NB4 (cell line): ENCODE data around the gene BTBD1.

Source experiments
- DNase-seq: peaks from one replicate; pipeline ENCODE4 v3.0.0; 2010; ENCODE audit warnings: low read depth
- H3K4me3 ChIP-seq: one replicate; pipeline ENCODE4 v1.5.1; 2011; ENCODE audit warnings: mild to moderate bottlenecking, low read depth, low read length, moderate library complexity
- CTCF ChIP-seq: IDR thresholded peaks from one replicate; pipeline ENCODE4 v1.5.1; 2012; ENCODE audit warnings: low read depth, low read length
- MAX ChIP-seq: IDR thresholded peaks from 2 replicates; pipeline ENCODE4 v1.6.1; 2011; ENCODE audit warnings: low read depth, low read length
- MYC ChIP-seq: IDR thresholded peaks from 2 replicates; pipeline ENCODE4 v1.6.1; 2011; ENCODE audit warnings: low read depth, low read length
- POLR2A ChIP-seq: IDR thresholded peaks from 2 replicates; pipeline ENCODE4 v1.6.1; 2011; ENCODE audit warnings: mild to moderate bottlenecking; ENCODE audit not compliant: insufficient read length; ENCODE audit errors: extremely low read depth

BTBD1 gene

GRCh38 chr15:83067638-83067962 is 548 bp upstream of the BTBD1 start:
- TF ChIP-seq CTCF = no peak
- no peak for TF ChIP-seq MAX
- no peak for TF ChIP-seq POLR2A
- no peak for TF ChIP-seq MYC
- DNase-seq = no peak
- H3K4me3 ChIP-seq = peak overlapping the region; percentile 54

- TF ChIP-seq CTCF = no peak
- TF ChIP-seq MAX = no peak
- no peak for TF ChIP-seq MYC
- TF ChIP-seq POLR2A = no peak
- peak overlapping the region; percentile 100 for H3K4me3 ChIP-seq
- DNase-seq = peak; percentile 42
Observed at GRCh38 chr15:83066034-83066733, 868 bp downstream of the BTBD1 start.

GRCh38 chr15:83065431-83065830 is 1.6 kb downstream of the BTBD1 start:
- DNase-seq = no peak
- H3K4me3 ChIP-seq = peak overlapping the region; percentile 100
- no peak for TF ChIP-seq MAX
- TF ChIP-seq POLR2A = no peak
- no peak for TF ChIP-seq CTCF
- TF ChIP-seq MYC = no peak

- peak overlapping the region; percentile 100 for H3K4me3 ChIP-seq
- DNase-seq = peak; percentile 33
- TF ChIP-seq MYC (no peak), CTCF (no peak), MAX (no peak), POLR2A (no peak)
Observed at GRCh38 chr15:83064859-83065258, 2.2 kb downstream of the BTBD1 start.

- no peak for TF ChIP-seq MYC
- no peak for TF ChIP-seq MAX
- TF ChIP-seq CTCF = no peak
- no peak for TF ChIP-seq POLR2A
- H3K4me3 ChIP-seq = peak overlapping the region; percentile 100
- peak; percentile 40 for DNase-seq
Observed at GRCh38 chr15:83063551-83063950, 3.5 kb downstream of the BTBD1 start.

GRCh38 chr15:83062768-83063180 is 4.3 kb downstream of the BTBD1 start:
- H3K4me3 ChIP-seq = peak overlapping the region; percentile 100
- peak; percentile 44 for DNase-seq
- TF ChIP-seq MAX (no peak), MYC (no peak), POLR2A (no peak)
